ENCODE results near the gene EIF1.

DNA sequence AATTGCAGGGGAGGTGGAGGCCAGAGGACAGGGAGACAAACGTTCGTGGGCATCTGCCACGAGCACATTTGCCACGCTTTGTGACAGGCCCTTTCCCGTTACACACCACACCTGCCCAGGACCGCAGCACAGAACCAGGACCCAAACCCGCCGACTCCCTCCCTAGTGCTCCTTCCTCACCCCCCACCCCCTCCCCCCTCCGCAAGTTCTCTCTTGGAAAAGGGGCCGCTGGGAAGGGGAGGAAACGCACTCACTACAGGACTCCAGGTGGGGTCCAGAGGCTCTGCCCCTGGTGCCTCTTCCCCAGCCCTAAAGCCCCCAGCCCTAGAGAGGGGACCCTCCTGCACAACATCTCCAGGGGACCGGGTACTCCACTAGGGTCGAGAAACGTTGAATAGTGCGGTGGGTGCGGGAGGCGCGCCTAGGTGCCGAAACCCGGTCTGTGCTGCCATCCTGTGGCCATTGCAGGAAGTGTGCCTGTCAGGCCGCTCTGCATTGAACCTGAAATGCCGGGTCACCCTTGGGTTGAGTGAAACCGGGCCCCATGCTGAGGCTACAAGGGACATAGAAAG is 21.9 kb upstream of the EIF1 start:
- TF ChIP-seq CTCF (IDR thresholded peaks at IDR 0.05; ENCODE audit: low read length) (peak; percentile 96), EZH2 (IDR thresholded peaks at IDR 0.05; ENCODE audit: borderline replicate concordance, low read length) (no peak)

Data from OCI-LY1 (cell line).